ENCODE data around the gene CPN2. TPM values are rescaled to one million over a fixed set of nuclear protein-coding genes. Genes with fewer than 3 reads are reported as not detected.

The CPN2 gene
- total and polyA plus RNA-seq, 11 donors = 0.14 to 6.0 (median 0.72) TPM

DNA sequence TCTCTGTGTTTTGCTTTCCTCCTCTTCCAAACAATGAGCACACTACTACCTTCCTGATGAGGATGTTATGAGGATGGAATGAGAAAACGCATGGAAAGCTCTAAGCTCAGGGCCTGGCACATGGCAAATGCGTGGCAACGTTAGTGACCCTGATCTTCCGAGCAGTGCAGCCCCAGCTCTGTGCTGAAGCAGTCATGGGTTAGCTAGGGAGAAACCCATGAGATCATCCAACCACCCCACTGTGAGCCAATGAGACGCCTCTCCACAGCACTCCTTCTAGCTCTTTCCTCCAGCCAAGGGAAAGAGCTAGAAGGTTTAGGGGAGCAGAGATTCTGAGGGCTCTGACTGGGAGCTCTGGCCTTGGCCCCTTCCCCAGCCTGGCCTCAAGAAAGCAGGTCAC, 4.5 kb downstream of the CPN2 start:
- intact Hi-C loops (cut with DNase I) = loop anchor here in 3 of 10 donors (5.0 to 10.0 kb wide), 2 partner anchors 51 to 682 kb away; partner anchors contain the start of gene GP5 (in 1 of the 3)
- TF ChIP-seq, protein P1, sequence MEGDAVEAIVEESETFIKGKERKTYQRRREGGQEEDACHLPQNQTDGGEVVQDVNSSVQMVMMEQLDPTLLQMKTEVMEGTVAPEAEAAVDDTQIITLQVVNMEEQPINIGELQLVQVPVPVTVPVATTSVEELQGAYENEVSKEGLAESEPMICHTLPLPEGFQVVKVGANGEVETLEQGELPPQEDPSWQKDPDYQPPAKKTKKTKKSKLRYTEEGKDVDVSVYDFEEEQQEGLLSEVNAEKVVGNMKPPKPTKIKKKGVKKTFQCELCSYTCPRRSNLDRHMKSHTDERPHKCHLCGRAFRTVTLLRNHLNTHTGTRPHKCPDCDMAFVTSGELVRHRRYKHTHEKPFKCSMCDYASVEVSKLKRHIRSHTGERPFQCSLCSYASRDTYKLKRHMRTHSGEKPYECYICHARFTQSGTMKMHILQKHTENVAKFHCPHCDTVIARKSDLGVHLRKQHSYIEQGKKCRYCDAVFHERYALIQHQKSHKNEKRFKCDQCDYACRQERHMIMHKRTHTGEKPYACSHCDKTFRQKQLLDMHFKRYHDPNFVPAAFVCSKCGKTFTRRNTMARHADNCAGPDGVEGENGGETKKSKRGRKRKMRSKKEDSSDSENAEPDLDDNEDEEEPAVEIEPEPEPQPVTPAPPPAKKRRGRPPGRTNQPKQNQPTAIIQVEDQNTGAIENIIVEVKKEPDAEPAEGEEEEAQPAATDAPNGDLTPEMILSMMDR (IDR thresholded peaks at IDR 0.05) = no peak
- H3K9me3 ChIP-seq = no peaks in the 10 kb centered on the region
- H3K36me3 ChIP-seq = no peaks in the 10 kb centered on the region
- ATAC-seq (no peak), DNase-seq (no peak)
- H3K4me3 ChIP-seq = no peak overlapping the region
- peaks cover 0 to 14% (median 0%) of the 10 kb centered on the region in 9 donors for H3K27me3 ChIP-seq
- H3K4me1 ChIP-seq = no peaks in the 10 kb centered on the region
- WGBS, 4 donors = 78 to 87% (median 82%) methylated on average over 5 of the region's 5 CpGs
- no peak overlapping the region for H3K27ac ChIP-seq

GRCh38 chr3:194346035-194346434, 5.1 kb downstream of the CPN2 start:
- no peaks in the 10 kb centered on the region for H3K4me1 ChIP-seq
- TF ChIP-seq, protein P1 (IDR thresholded peaks at IDR 0.05) = no peak
- no peak for TF ChIP-seq POLR2A (IDR thresholded peaks at IDR 0.05)
- intact Hi-C loops (cut with DNase I) = loop anchor here in 3 of 10 donors (5.0 to 10.0 kb wide), 2 partner anchors 51 to 681 kb away; partner anchors contain the start of gene GP5 (in 1 of the 3)
- H3K4me3 ChIP-seq = no peak overlapping the region
- no peak for DNase-seq
- no peaks in the 10 kb centered on the region for H3K9me3 ChIP-seq
- no peak overlapping the region for H3K27ac ChIP-seq
- H3K27me3 ChIP-seq = peaks cover 0 to 14% (median 0%) of the 10 kb centered on the region in 9 donors
- no peak for ATAC-seq
- no peaks in the 10 kb centered on the region for H3K36me3 ChIP-seq
- 57 to 86% (median 80%) methylated on average over 2 to 9 of the region's 9 CpGs for WGBS, 4 donors

GRCh38 chr3:194344012-194344411, 7.1 kb downstream of the CPN2 start:
- WGBS, 4 donors = 29 to 35% (median 31%) methylated on average over 9 of the region's 9 CpGs
- no peaks in the 10 kb centered on the region for H3K4me1 ChIP-seq
- intact Hi-C loops (cut with DNase I) = loop anchor here in 2 of 10 donors (1.0 to 10.0 kb wide), 2 partner anchors 564 to 679 kb away; no protein-coding TSS in a partner anchor
- H3K9me3 ChIP-seq = no peaks in the 10 kb centered on the region
- no peaks in the 10 kb centered on the region for H3K36me3 ChIP-seq
- ATAC-seq (peak in 3 of 4 donors; percentile 60 to 74 (median 73)), DNase-seq (peak; percentile 64 to 80 (median 75))
- no peak overlapping the region for H3K4me3 ChIP-seq
- H3K27ac ChIP-seq = no peak overlapping the region
- peaks cover 0 to 14% (median 0%) of the 10 kb centered on the region in 9 donors for H3K27me3 ChIP-seq
- TF ChIP-seq POLR2A (IDR thresholded peaks at IDR 0.05) = no peak
- TF ChIP-seq, protein P1 (IDR thresholded peaks at IDR 0.05) = peak; percentile 38 to 98 (median 92)

DNA sequence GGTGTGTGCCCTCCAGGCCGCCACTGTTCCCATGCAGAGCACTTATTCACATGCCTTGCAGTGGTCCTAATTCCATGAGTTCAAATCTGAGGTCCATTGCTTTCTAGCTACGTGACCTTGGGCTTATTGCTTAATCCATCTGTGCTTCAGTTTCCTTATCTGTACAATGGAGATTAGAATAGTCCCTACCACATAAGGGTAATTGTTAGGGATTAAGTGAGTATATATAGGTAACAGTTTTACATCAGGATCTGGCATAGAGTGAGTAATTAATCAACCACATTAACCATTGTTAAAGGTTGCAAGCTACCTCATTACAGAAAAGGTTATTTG, 7.6 kb downstream of the CPN2 start:
- no peaks in the 10 kb centered on the region for H3K36me3 ChIP-seq
- no peak for TF ChIP-seq POLR2A (IDR thresholded peaks at IDR 0.05)
- intact Hi-C loops (cut with DNase I) = loop anchor here in 2 of 10 donors (10.0 kb wide), 1 partner anchor 679 kb away; no protein-coding TSS in a partner anchor
- WGBS, 4 donors = 82 to 96% (median 90%) methylated on average over 2 of the region's 2 CpGs
- DNase-seq (no peak), ATAC-seq (no peak)
- no peak overlapping the region for H3K27ac ChIP-seq
- no peaks in the 10 kb centered on the region for H3K9me3 ChIP-seq
- H3K4me3 ChIP-seq = no peak overlapping the region
- H3K27me3 ChIP-seq = peaks cover 0 to 14% (median 0%) of the 10 kb centered on the region in 9 donors
- no peaks in the 10 kb centered on the region for H3K4me1 ChIP-seq

Data from heart left ventricle (tissue), 16 donors.